HG03025 (cell line): Measurements from ENCODE around the gene CABP1.
"Not testable (repeated sequence)": the region's sequence is repeated elsewhere in the genome, so short reads cannot be mapped to it uniquely, and the experiment has no call there.

Experiments used
- ATAC-seq: cut with Tn5 transposase; IDR thresholded peaks from one replicate; pipeline ENCODE4 v1.9.1; 2021; ENCODE audit warnings: mild to moderate bottlenecking, moderate library complexity; ENCODE audit not compliant: unreplicated experiment, low FRiP score

Gene CABP1

DNA sequence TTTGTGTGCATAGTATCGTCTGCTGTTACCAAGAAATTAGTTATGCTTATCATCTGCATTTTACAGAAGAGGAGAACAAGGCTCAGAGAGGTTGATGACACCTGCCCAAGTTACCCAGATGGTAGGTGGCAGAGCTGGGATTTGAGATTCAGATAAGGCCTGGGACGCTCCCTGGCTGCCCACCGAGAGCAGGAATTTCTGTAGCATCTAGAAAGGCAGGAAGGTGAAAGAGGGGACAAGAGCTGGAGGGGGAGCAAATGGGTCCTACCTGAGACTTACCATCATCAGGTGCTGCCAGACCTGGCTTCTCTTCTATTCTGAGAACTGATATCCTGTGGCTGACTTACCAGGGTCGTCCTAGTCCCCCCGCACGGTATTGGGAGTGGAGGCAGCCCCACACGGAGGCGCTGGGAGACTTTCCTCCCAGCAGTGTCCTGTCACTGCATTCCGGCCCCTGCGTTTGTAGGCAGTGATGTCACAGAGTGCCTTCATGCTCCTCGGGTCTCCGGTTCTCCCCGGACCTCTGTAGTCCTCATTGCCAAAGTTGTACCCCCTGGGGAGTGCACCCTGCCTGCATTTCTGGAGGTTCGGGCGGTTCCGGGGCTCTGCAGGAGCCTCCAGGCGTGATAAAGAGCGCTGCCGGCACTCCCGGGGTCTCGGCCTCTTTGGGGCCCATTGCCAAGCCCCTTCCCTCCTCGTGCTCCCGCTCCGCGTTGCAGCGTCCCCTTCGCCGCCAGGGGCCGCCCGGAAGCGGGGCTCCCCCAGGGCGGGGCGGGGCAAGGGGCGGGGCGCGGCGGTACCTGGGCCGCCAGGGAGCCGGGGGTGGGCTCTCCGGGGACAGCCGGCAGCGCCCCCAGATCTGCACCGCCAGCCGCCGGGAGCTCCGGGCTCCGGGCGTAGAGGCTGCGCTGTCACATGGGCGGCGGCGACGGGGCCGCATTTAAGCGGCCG lies at the start of gene CABP1:
Gene CABP1 (plus strand): TSS at position 856 of the 951 bp plus-strand sequence. CDS start 60 bp downstream, at position 916.
- ATAC-seq, result no peak

DNA sequence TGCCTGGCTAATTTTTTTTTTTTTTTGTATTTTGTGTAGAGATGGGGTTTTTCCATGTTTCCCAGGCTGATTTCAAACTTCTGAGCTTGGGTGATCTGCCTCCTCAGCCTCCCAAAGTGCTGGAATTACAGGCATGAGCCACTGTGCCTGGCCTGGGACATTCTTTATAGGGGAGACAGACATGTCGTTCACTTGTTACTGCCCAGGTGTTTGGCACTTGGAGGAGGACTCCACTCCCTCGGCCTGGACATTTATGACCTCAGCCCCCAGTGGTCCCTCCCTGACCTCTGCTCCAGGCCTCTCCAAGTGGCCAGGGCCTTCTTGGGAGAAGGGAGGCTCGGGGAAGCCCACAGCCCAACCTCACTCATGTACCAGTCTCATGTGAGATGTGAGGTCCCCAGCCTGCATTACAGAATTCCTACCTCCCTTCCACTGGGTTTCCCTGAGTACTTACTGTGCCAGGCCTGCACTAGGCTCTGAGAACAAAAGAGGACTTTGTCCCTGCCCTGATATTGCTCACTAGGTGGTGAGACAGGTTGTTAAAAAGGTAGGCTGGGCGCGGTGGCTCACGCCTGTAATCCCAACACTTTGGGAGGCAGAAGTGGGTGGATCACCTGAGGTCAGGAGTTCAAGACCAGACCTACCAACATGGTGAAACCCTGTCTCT lies 49.6 kb upstream of the CABP1 start:
- no peak for ATAC-seq

DNA sequence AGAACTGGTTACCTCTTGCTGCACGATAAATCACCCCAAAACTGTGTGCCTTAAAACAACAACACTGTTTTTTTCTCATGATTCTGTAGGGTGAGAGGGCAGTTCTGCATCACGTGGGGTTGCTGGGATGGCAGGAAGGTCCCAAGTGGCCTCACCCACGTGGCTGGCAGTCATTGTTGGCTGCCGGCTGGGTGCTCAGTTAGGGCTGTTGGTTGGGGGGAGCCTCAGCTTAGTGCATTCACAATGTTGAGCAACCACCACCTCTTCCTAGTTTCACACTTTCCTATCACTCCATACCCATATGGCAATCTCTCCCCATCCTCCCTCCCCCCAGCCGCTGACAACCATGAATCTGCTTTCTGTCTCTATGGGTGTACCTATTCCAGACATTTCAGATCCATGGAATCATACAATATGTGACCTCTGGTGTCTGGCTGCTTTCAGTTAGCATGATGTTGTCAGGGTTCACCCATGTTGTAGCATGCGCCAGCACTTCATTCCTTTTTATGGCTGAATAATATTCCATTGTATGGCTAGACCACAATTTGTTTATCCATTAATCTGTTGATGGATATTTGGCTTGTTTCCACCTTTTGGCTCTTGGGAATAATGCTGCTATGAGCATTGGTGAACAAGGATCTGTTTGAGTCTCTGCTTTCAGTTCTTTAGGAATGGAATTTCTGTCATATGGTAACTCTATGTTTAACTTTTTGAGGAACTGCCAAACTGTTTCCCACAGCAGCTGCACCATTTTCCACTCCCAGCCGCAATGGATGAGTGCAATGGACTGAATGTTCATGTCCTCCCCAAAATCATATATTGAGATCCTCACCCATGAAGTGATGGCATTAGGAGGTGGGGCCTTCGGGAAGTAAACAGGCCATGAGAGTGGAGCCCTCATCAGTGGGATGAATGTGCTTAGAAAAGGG lies 48.0 kb upstream of the CABP1 start:
- no peak for ATAC-seq

DNA sequence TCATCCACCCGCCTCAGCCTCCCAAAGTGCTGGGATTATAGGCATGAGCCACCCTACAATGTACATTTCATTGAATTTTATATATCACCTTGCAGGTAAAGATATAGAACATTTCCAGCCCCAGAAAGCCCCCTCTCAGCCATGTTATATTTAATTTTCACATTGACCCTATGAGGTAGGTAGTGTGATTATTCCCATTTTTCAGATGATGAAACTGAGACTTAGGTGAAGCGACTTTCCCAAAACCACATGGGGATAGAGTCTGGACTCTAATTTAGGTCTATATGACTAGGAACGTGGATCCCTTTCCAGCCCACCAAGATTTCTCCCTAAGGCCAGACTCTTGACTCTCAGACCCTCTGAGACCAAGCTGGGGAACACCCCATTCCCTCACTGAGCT lies 43.5 kb upstream of the CABP1 start:
- no peak for ATAC-seq

DNA sequence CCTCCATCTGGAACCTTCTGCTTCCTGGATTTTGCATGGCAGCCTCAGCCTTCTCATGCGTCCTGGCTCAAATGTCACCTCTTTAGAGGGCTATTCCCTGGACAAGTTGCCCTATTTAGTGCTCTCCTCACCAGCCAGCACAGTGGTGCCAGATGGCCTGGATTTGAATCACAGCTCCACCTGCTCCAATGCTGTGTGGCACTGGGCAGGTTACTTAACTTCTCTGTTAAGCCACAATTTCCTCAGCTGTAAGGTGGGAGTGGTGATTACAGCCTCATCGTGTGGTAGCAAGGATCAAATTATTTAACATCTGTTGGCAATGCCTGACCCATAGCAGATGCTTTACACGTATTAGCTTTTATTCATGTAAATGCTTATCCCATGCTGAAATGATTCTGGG lies 42.6 kb upstream of the CABP1 start:
- ATAC-seq, result no peak

DNA sequence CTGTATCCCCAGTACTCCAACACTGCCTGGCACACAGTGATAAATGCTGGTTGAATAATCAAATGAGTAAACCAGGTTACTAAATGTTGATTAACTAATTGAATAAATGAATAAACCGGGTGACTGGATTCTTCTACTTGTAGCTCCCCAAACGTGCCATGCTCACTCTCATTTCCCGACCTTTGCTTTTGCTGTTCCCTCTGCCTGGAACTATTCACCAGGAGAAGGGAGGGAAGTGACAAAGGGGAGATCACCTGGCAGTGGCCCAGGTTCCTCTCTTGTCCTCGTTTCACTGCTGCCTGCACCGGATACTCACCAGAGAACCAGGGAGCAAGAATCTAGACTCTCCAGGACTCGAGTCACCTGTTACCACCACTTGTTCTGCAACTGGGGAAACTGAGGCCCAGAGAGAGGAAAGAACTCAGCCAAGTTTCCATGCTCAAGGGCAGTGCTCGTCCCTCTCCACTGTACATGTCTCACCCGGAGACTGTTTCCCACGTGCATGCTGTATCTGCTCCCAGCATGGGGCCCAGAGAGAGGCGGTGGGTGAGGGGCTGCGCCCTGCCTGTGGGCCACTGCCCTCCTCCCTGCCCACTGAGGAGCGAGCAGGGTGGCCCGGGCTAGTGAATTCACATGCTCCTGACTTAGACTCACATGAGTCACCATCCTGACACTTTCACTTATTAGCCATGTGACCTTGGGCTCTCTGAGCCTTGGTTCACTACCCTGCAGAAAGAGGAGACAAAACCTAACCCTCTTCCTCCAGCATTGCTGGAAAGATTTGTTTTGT lies 41.6 kb upstream of the CABP1 start:
- ATAC-seq, result no peak

DNA sequence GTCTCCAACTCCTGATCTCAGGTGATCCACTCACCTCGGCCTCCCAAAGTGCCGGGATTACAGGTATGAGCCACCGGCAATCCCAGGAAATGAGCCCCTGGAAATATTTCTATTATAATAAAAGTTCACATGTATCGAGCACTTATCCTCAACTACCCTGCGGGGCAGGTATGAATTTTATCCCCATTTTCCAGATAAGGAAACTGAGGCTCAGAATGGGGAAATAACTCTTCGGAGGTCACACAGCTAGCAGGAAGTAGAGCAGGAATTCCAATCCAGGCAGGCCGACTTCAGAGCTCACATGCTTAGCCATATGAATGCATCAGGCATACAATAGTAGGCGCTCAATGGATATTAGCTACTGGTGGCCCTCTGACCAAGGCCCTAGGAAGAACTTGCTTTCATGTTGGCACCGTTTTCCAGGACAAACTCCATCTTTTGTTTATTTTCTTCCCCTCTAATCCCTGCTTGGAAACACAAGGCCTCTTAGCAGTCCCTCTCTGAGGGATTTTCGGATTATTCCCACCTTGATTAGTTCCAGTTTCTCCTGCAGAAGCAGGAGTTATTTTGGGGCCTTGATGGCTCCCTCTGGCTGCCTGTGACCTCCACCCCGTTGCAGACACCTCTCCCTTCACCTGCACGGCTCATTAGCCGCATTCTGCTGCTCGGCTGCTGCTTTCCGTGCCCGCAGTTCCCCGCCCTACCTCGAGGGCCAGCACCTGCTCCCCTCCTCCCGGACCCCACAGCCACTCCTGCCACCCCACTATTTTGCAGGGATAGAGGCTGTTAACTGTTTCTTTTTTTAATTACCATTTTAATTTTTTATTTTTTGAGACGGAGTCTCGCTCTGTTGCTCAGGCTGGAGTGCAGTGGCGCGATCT lies 40.5 kb upstream of the CABP1 start:
- no peak for ATAC-seq

DNA sequence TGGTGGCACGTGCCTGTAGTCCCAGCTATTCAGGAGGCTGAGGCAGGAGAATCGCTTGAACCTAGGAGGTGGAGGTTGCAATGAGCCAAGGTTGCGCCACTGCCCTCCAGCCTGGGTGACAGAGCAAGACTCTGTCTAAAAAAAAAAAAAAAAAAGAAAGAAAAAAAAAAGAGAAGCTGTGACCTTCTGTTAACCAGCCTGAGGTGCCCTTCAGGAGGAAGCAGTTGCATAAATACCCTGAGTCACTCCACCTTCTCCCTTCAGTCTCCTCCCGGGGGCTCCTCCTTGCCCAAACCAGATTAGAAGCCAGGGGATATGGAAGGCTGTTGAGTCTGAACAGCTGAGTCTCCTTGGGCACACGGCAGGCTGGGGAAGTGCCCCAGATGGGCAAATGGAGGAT lies 38.0 kb upstream of the CABP1 start:
- ATAC-seq, result not testable (repeated sequence)

DNA sequence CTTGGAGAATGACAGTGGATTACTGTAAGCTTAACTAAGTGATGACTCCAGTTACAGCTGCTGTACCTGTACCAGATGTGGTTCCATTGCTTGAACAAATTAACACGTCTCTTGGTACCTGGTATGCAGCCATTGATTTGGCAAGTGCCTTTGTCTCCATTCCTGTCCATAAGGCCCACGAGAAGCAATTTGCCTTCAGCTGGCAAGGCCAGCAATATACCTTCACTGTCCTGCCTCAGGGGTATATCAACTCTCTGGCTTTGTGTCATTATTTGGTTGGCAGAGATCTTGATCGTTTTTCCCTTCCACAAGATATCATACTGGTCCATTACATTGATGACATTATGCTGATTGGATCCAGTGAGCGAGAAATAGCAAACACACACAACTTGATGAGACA lies 29.9 kb upstream of the CABP1 start:
- ATAC-seq, result no peak

DNA sequence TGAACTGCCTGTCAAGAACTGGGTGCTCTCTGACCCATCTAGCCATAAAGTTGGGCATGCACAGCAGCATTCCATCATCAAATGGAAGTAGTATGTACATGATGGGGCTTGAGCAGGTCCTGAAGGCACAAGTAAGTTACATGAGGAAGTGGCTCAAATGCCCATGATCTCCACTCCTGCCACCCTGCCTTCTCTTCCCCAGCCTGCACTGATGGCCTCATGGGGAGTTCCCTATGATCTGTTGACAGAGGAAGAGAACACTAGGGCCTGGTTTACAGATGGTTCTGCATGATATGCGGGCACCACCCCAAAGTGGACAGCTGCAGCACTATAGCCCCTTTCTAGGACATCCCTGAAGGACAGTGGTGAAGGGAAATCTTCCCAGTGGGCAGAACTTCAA lies 28.9 kb upstream of the CABP1 start:
- not testable (repeated sequence) for ATAC-seq

DNA sequence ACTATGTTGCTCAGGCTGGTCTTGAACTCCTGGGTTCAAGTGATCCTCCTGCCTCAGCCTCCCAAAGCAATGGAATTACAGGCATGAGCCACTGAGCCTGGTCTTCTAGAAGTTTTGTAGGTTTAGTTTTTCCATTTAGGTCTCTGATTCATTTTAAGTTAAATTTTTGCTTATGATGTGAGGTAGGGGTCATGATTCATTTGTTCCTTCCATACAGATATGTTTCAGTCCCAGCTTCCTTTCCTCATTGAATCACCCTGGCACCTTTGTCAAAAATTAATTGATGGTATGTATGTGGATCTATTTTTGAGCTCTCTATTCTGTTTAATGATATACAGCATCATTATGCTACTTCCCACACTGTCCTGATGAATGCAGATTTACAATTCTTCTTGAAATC lies 25.6 kb upstream of the CABP1 start:
- no peak for ATAC-seq

DNA sequence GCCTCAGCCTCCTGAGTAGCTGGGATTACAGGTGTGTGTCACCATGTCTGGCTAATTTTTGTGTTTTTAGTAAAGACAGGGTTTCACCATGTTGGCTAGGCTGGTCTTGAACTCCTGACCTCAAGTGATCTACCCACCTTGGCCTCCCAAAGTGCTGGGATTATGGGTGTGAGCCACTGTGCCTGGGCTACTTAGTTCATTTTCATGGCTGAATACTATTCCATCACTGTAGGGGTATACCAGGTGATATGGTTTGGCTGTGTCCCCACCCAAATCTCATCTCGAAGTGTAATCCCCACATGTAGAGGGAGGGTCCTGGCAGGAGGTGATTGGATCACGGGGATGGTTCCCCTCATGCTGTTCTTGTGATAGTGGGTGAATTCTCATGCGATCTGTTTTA lies 23.2 kb upstream of the CABP1 start:
- ATAC-seq, result not testable (repeated sequence)

DNA sequence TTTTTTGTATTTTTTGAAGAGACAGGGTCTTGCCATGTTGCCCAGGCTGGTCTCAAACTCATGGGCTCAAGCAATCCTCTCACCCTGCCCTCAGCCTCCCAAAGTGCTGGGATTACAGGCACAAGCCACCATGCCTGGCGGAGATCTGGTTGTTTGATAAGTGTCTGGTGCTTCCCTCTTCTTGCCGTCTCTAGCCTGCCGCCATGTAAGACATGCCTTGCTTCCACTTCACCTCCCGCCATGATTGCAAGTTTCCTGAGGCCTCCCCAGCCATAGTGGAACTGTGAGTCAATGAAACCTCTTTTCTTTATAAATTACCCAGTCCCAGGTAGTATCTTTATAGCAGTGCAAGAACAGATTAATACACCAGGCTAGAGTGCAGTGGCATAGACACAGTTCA lies 22.7 kb upstream of the CABP1 start:
- not testable (repeated sequence) for ATAC-seq

DNA sequence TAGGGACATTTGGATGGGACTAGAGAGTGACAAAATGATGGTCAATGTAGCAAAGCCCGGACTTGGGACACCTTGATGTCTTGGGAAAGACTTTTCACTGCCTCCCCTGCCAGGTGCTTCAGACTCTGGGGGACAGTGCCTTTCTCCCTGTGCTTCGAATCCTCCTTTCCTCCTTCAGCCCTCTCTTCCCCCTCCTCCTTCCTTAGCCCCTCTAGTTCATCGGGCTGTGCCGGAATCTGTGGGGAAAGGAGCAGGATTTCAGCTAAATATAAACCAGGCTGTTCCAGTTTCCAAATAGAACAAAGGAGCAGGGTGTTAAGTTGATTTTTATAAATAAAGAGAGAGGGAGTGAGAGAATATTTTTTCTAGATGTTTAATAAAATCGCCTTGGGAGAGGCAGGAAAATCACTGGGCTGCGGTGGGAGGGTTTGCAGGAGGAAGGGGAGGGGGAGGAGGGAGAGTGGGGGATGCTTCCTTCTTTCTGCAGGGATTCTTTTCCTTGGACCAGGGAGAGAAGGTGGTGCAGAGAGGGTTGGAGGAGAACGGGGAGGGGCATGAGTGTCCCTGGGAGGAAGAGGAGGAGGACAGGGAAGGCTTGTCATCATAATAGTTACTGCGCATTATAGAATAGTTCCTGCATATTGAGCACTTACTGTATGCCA lies 21.3 kb upstream of the CABP1 start:
- ATAC-seq, result no peak

DNA sequence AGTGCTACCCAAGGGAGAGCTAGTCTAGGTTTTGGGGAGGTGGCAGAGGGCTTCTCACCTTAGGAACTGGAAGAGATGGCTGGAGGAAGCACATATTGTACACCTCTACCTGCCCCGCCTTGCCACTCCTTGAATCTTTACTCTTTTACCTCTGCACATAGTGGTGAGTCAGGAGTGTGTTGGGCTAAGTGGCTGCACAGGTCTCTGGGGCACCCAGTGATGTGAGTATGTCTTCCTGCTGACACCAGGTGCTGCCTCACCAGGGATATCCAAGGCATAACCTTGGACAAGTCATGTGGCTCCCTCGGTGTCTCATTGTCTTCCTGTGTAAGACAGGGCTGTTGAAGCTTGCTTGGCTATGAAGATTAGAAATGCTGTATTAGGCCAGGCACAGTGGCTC lies 19.8 kb upstream of the CABP1 start:
- ATAC-seq, result no peak

DNA sequence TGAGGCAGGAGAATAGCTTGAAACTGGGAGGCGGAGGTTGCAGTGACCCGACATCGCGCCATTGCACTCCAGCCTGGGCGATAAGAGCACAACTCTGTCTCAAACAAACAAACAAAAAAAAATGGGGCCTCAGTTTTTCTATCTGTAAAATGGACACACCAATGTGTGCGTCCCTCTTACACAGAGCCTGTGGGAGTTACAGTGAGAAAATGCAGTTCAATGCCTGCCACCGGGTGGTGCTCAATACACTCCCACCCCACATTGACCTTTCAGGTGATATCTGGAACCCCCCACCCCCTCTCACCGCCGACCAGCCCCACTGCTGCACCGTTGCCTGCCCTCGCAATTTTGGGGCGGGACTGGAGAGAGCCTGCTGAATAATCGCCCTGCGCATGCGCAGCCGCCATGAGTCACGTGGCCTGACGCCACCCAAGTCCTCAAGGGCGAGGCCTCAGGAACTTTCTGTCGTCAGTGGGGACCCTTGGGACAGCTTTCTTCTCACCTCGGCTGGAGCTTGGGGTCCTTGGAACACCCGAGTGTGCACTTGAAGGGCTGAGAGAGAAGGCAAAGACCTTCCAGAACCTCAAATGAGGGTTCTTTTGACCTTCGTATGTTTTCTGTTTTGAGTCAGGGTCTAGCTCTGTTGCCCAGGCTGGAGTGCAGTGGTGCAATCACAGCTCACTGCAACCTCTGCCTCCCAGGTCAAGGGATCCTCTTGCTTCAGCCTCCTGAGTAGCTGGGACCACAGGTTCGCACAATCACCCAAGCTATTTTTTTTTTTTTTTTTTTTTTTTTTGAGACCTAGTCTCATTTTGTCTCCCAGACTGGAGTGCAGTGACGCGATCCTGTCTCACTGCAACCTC lies 14.6 kb upstream of the CABP1 start:
- ATAC-seq, result no peak

DNA sequence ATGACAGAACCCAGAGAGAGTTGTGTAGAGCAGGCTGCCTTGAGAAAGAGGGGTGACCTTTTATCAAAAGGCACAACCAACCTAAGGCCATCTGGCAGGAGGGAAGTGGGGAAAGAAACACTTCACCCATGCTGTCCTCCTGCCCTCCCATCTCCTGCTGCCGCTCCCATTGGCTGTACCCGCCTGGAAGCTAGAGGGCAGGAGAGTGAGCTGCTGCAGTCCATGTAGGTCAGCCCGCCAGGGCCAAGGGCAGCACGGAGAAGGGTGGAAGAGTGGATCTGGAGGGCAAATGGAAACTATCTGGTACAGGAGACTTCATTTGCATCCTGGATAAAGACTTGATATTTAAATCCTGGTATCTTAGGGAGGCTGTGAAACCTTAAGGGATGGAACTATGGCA lies 11.5 kb upstream of the CABP1 start:
- ATAC-seq, result no peak
